A673 (cell line): ENCODE measurements around the gene CCR2. TPM values are rescaled to one million over a fixed set of nuclear protein-coding genes. Genes with fewer than 3 reads are reported as not detected.

ENCODE experiments used
- BruUV-seq: library from RNA; stranded (reverse); fragments of 400-500 nt; replicated peaks from 2 replicates; lab custom pipeline; 2021; lab: Mats Ljungman, UMichigan
- CTCF ChIA-PET: fragments of 300-600 bp; sonication (Branson Sonifier 250); formaldehyde crosslinking; loops from one replicate; lab custom pipeline; 2022; ENCODE audit warnings: antibody characterized with exemption; lab: Charles Lee
- POLR2A ChIA-PET: fragments of 300-600 bp; sonication (Branson Sonifier 250); formaldehyde crosslinking; loops from one replicate; lab custom pipeline; 2022; ENCODE audit warnings: antibody characterized with exemption; ENCODE audit not compliant: low non-redundant PET; lab: Charles Lee
- DNase-seq: peaks from one replicate; pipeline ENCODE4 v3.0.0-alpha.2; 2015; ENCODE audit warnings: low spot score
- H3K27ac ChIP-seq: fragments of 200-600 bp; sonication (generic); 2 replicates; pipeline ENCODE4 v1.5.1; 2016; ENCODE audit warnings: mixed run types, low read depth, mild to moderate bottlenecking, mixed read lengths, antibody characterized with exemption, low read length; ENCODE audit not compliant: poor library complexity, severe bottlenecking
- H3K27me3 ChIP-seq: fragments of 200-600 bp; sonication (generic); replicated peaks from 2 replicates; pipeline ENCODE4 v1.6.1; 2017; ENCODE audit warnings: mixed run types, low read depth, mild to moderate bottlenecking, mixed read lengths, antibody characterized with exemption, low read length; ENCODE audit not compliant: insufficient read depth, poor library complexity
- H3K36me3 ChIP-seq: fragments of 200-600 bp; sonication (generic); 2 replicates; pipeline ENCODE4 v1.6.1; 2016; ENCODE audit warnings: mixed run types, mild to moderate bottlenecking, mixed read lengths, antibody characterized with exemption, low read length; ENCODE audit not compliant: insufficient read depth, poor library complexity, severe bottlenecking
- H3K4me1 ChIP-seq: fragments of 200-600 bp; sonication (generic); 2 replicates; pipeline ENCODE4 v1.6.1; 2017; ENCODE audit warnings: mixed run types, mild to moderate bottlenecking, mixed read lengths, antibody characterized with exemption, low read length; ENCODE audit not compliant: insufficient read depth, poor library complexity, severe bottlenecking
- H3K4me3 ChIP-seq: fragments of 200-600 bp; sonication (generic); 2 replicates; pipeline ENCODE4 v1.5.1; 2016; ENCODE audit warnings: low read depth, mixed run types, mild to moderate bottlenecking, mixed read lengths, low read length; ENCODE audit not compliant: poor library complexity, severe bottlenecking
- H3K9me3 ChIP-seq: fragments of 200-600 bp; sonication (generic); 2 replicates; pipeline ENCODE4 v1.6.1; 2016; ENCODE audit warnings: mixed run types, low read depth, mild to moderate bottlenecking, mixed read lengths, antibody characterized with exemption, low read length; ENCODE audit not compliant: poor library complexity, severe bottlenecking
- EZH2 ChIP-seq: fragments of 200-600 bp; sonication (generic); IDR thresholded peaks from 2 replicates; pipeline ENCODE4 v1.6.1; 2017; ENCODE audit warnings: borderline replicate concordance, low read depth, mild to moderate bottlenecking, mixed read lengths, antibody characterized with exemption, low read length; ENCODE audit not compliant: poor library complexity, severe bottlenecking
- intact Hi-C: fragments of 100-400 bp; cut with micrococcal nuclease; formaldehyde crosslinking; loops from one replicate; pipeline ENCODE4 v1.10.0; 2022; ENCODE audit not compliant: unreplicated experiment
- total RNA-seq: library from RNA; stranded (reverse); gene quantifications from 2 replicates; pipeline ENCODE4 v1.2.3, GENCODE V29; 2021
- TF ChIP-seq, protein P1 (sequence below): fragments of 300-800, 200-600 bp; sonication (generic); conservative IDR thresholded peaks from 2 replicates; pipeline ENCODE4 v1.5.1; 2017; ENCODE audit warnings: low read depth, mild to moderate bottlenecking, antibody characterized with exemption, low read length, moderate library complexity, mixed read lengths

CCR2 gene
- total RNA-seq, 1 experiment from 2014 or later = not detected

DNA sequence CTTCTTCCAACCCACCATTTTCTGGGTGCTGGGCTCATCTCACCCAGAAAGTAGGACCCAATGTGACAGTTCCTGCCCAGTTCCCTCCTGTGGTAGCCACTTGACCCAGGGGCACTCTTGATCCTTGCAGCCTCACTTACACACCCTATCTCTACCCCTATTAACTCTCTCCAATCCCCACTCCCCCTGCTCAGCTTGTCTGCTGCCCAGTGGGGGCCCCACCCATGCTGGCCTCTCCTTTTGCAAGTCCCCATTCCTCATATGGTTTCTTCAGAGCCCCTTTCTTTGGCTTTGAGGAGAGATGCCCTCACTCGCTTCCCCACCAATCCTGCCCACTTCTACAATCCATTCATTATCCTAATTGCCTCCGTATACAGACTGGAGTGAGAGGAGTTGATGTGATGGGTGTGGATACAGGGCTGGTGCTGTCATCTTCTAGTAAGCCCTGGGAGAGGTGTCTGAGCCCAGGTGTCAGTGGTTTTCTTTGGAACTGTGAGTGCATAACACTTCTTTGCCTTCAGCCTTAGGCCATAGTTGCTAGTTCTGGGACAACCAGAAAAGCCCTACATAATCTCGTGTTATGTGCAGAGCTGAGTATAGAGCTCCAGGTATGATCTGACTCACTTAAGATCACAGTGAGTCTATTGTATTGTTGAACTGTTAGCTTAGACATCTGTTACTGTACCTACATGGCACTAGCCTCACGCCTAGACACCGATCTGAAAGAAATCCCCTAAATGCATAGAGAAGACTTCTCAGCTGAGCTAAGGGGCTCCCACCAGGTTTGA is 12.0 kb downstream of the CCR2 start:
- no peaks in the 10 kb centered on the region for H3K4me1 ChIP-seq
- POLR2A ChIA-PET = no interaction called here
- intact Hi-C loops = no loop called here
- no peak overlapping the region for H3K4me3 ChIP-seq
- H3K36me3 ChIP-seq = no peaks in the 10 kb centered on the region
- no peak for TF ChIP-seq EZH2
- TF ChIP-seq, protein P1, sequence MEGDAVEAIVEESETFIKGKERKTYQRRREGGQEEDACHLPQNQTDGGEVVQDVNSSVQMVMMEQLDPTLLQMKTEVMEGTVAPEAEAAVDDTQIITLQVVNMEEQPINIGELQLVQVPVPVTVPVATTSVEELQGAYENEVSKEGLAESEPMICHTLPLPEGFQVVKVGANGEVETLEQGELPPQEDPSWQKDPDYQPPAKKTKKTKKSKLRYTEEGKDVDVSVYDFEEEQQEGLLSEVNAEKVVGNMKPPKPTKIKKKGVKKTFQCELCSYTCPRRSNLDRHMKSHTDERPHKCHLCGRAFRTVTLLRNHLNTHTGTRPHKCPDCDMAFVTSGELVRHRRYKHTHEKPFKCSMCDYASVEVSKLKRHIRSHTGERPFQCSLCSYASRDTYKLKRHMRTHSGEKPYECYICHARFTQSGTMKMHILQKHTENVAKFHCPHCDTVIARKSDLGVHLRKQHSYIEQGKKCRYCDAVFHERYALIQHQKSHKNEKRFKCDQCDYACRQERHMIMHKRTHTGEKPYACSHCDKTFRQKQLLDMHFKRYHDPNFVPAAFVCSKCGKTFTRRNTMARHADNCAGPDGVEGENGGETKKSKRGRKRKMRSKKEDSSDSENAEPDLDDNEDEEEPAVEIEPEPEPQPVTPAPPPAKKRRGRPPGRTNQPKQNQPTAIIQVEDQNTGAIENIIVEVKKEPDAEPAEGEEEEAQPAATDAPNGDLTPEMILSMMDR = no peak
- peaks cover 11% of the 10 kb centered on the region for H3K27me3 ChIP-seq
- no peak for DNase-seq
- H3K27ac ChIP-seq = no peak overlapping the region
- no peaks in the 10 kb centered on the region for H3K9me3 ChIP-seq
- CTCF ChIA-PET = no interaction called here
- BruUV-seq = no TSS peak

DNA sequence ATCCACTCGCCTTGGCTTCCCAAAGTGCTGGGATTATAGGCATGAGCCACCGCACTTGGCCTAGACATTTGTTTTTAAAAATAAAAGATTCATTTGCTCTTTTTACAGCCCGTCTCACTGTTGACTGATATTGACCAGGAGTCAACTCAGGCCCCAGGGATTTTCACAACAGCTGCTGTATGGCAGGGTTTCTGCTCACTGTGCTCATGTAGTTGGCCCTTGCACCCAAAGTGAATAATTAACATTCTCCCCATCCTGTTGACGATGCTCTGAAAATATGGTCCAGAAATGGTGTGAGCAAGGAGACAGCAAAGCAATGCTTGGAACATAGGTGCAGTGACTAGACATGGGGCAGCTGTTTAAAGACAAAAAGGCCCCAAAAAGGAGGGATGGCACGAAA is 13.9 kb downstream of the CCR2 start:
- CTCF ChIA-PET = no interaction called here
- Histone ChIP-seq H3K27ac (no peak overlapping the region), H3K4me3 (no peak overlapping the region), H3K4me1 (no peaks in the 10 kb centered on the region), H3K36me3 (no peaks in the 10 kb centered on the region), H3K27me3 (peaks cover 16% of the 10 kb centered on the region), H3K9me3 (no peaks in the 10 kb centered on the region)
- BruUV-seq = no TSS peak
- no peak for DNase-seq
- TF ChIP-seq, protein P1 = no peak
- no peak for TF ChIP-seq EZH2
- POLR2A ChIA-PET = no interaction called here
- intact Hi-C loops = no loop called here

DNA sequence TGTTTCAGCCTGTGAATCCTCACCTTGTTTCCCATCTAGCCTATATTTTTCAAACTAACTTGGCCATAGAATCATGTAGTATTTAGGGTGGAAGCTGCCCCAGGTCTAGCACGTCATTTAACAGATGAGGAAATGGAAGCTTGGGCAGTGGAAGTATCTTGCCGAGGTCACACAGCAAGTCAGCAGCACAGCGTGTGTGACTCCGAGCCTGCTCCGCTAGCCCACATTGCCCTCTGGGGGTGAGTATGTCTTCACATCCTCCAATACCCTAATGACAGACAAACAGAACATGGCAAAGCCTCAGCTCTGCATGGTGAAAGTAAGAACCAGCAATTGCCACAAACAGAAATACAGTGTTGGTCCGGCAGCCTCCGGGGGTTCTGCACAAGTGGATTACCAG is 14.7 kb downstream of the CCR2 start:
- CTCF ChIA-PET = no interaction called here
- intact Hi-C loops = no loop called here
- TF ChIP-seq, protein P1 = no peak
- TF ChIP-seq EZH2 = no peak
- DNase-seq = no peak
- Histone ChIP-seq H3K4me3 (no peak overlapping the region), H3K9me3 (no peaks in the 10 kb centered on the region), H3K4me1 (no peaks in the 10 kb centered on the region), H3K36me3 (no peaks in the 10 kb centered on the region), H3K27ac (no peak overlapping the region), H3K27me3 (peaks cover 19% of the 10 kb centered on the region)
- BruUV-seq = no TSS peak
- POLR2A ChIA-PET = no interaction called here
